Measurements from ENCODE around the gene EMX1. TPM values are rescaled to one million over a fixed set of nuclear protein-coding genes. Genes with fewer than 3 reads are reported as not detected.

The EMX1 gene
- total RNA-seq, 2 experiments from 2014 or later: not detected

DNA sequence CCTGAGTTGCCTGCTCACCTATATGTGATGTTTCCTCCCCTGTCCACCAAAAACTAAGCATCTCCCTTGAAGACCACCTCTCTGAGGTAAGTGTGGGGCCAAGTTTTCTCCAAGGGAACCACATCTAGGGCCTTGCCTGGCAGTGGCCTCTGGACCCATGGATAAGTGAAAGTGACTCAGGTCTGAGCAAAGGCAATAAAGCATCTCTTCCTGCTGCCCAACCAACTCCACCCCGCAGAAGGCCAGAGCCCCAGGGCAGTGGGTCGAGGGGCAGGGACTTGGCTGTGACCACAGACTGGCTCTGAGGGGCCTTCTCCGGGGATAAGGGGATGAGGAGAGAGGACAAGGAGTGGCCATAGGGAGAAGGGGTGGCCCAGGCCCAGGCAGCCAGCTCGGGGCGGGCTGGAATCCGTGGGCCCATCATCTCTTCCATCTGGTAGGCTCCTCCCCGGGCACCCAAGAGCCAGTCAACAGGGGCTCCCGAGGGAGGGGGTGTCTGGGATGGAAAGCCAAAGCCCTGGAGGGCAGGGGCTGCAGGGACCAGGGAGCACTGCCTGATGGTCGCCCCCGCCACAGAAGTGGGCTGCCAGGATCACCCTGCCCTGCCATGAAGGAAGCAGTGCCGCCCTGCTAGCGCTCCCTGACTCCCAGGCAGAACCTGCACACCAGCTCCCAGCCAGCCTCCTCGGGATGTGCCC lies 33.4 kb downstream of the EMX1 start:
- H3K4me2 ChIP-seq (ENCODE audit: low read length): peak overlapping the region; percentile 26; the same call in 1 of the 2 replicates
- CTCF ChIA-PET (ENCODE audit: unreplicated experiment): interaction anchor here (0.5 kb wide), 1 partner anchor 19 kb away, joined by 3 read pairs; no protein-coding TSS in a partner anchor
- peaks cover 21% of the 10 kb centered on the region for H3K4me1 ChIP-seq (ENCODE audit: insufficient read depth, low read length, poor library complexity, severe bottlenecking)
- intact Hi-C loops (cut with micrococcal nuclease; ENCODE audit: unreplicated experiment): no loop called here
- H3K4me3 ChIP-seq (ENCODE audit: low read depth, low read length, poor library complexity, severe bottlenecking): no peak overlapping the region
- POLR2A ChIA-PET: no interaction called here
- no peaks in the 10 kb centered on the region for H3K79me2 ChIP-seq (ENCODE audit: insufficient read depth, low read depth, low read length)
- H3K9me3 ChIP-seq (ENCODE audit: low read length): no peaks in the 10 kb centered on the region
- no peak overlapping the region for H2AFZ ChIP-seq (ENCODE audit: low read length)
- H3K27ac ChIP-seq (ENCODE audit: low read depth, low read length, poor library complexity, severe bottlenecking): no peak overlapping the region
- H3K36me3 ChIP-seq (ENCODE audit: insufficient read depth, low read length): no peaks in the 10 kb centered on the region
- no peaks in the 10 kb centered on the region for H3K9me2 ChIP-seq (ENCODE audit: insufficient read depth, low read length)
- TF ChIP-seq, protein P1, sequence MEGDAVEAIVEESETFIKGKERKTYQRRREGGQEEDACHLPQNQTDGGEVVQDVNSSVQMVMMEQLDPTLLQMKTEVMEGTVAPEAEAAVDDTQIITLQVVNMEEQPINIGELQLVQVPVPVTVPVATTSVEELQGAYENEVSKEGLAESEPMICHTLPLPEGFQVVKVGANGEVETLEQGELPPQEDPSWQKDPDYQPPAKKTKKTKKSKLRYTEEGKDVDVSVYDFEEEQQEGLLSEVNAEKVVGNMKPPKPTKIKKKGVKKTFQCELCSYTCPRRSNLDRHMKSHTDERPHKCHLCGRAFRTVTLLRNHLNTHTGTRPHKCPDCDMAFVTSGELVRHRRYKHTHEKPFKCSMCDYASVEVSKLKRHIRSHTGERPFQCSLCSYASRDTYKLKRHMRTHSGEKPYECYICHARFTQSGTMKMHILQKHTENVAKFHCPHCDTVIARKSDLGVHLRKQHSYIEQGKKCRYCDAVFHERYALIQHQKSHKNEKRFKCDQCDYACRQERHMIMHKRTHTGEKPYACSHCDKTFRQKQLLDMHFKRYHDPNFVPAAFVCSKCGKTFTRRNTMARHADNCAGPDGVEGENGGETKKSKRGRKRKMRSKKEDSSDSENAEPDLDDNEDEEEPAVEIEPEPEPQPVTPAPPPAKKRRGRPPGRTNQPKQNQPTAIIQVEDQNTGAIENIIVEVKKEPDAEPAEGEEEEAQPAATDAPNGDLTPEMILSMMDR (conservative IDR thresholded peaks at IDR 0.05; ENCODE audit: low read length): no peak
- no peak for TF ChIP-seq EZH2phosphoT487 (IDR thresholded peaks at IDR 0.05; ENCODE audit: borderline replicate concordance, low read depth, low read length)
- BruUV-seq (replicated peaks): no TSS peak
- no peaks in the 10 kb centered on the region for H4K20me1 ChIP-seq (ENCODE audit: insufficient read depth, low read length)
- no peak for DNase-seq (ENCODE audit: low spot score)

DNA sequence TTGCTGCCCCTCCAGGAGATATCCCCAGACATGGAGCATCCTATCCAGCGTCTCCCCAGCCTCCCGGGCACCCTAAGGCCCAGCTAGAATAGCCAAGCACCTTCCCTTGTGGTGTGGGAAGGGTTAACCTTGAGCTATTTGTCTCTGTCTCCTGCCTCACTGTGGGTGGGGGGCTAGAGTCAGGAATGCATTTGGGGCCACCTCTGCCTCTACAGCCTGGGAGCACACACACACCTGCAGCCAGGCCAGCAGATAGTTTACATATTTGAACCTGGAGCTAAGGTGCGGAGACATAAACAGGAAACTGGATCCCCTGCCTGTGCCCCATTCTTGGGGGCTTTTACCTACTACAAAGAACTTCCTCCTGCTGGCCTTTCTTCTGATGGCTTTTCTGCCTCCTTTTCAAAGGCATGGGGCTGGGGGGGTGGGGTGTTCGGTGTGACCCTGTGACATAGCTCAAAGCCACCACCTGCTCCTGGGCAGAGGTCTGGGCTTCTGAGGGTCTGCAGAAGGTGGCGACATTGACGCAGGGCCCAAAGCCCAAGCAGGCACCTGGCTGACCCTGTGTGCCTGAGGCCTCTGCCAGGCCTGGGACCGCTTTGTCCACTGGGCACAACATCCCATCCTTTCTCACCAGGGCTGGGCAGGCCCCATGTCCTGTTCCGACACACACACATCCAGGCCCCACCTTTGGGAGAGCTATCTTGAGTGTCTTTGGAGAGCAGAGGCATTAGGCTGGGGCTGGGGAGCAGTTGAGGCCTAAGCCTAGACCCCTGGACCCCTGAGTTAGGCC lies 34.2 kb downstream of the EMX1 start:
- H3K4me2 ChIP-seq (ENCODE audit: low read length): peak overlapping the region; percentile 26; the same call in 1 of the 2 replicates
- H3K27ac ChIP-seq (ENCODE audit: low read depth, low read length, poor library complexity, severe bottlenecking): peak overlapping the region; percentile 36
- peaks cover 21% of the 10 kb centered on the region for H3K4me1 ChIP-seq (ENCODE audit: insufficient read depth, low read length, poor library complexity, severe bottlenecking)
- TF ChIP-seq, protein P1 (conservative IDR thresholded peaks at IDR 0.05; ENCODE audit: low read length): no peak
- H3K9me3 ChIP-seq (ENCODE audit: low read length): no peaks in the 10 kb centered on the region
- H3K9me2 ChIP-seq (ENCODE audit: insufficient read depth, low read length): no peaks in the 10 kb centered on the region
- no peaks in the 10 kb centered on the region for H4K20me1 ChIP-seq (ENCODE audit: insufficient read depth, low read length)
- H3K36me3 ChIP-seq (ENCODE audit: insufficient read depth, low read length): no peaks in the 10 kb centered on the region
- no TSS peak for BruUV-seq (replicated peaks)
- H3K79me2 ChIP-seq (ENCODE audit: insufficient read depth, low read depth, low read length): no peaks in the 10 kb centered on the region
- ChIA-PET CTCF (ENCODE audit: unreplicated experiment) (interaction anchor here (0.5 kb wide), 1 partner anchor 19 kb away, joined by 3 read pairs; no protein-coding TSS in a partner anchor), POLR2A (no interaction called here)
- DNase-seq (ENCODE audit: low spot score): peak; percentile 58
- intact Hi-C loops (cut with micrococcal nuclease; ENCODE audit: unreplicated experiment): no loop called here
- H3K4me3 ChIP-seq (ENCODE audit: low read depth, low read length, poor library complexity, severe bottlenecking): no peak overlapping the region
- no peak overlapping the region for H2AFZ ChIP-seq (ENCODE audit: low read length)
